ENCODE data around the gene ZGPAT.
A peak's percentile ranks its signal among the peaks of the same experiment; 100 is the strongest.

Gene ZGPAT

DNA sequence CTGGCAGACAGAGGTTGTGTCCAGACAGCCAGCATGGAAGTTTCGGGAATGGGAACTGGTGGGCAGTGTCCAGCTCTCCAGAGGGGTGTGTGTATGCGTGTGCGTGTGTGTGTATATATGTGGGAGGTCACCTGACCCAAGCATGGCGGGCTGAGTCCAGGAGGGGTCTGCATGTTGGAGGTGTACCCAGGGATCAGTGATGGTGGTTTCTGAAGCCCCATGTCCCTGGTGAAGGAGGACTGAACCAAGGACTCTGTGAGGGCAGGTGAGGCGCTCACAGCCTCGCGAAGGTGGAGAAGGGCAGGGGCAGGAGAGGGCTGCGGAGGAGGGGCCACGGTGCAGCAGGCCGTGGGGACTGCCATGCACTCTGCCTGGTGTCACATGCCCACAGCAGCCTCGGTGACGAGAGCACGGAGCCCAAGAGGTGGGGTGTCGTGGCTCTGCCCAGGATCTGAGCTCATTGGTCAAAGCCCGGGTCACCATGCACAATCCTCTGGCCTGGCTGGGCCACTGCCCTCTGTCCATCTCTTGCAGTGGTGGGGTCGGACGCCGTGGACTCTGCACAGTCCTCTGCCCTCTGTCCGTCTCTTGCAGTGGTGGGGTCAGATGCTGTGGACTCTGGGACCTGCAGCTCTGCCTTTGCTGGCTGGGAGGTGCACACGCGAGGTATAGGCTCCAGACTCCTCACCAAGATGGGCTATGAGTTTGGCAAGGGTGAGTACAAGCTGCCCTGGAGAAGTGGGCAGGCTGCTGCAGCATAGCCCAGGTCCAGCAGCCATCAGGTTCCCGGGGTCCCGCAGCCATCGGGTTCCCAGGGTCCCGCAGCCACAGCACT is 26.5 kb downstream of the ZGPAT start:
- DNase-seq: no peak

DNA sequence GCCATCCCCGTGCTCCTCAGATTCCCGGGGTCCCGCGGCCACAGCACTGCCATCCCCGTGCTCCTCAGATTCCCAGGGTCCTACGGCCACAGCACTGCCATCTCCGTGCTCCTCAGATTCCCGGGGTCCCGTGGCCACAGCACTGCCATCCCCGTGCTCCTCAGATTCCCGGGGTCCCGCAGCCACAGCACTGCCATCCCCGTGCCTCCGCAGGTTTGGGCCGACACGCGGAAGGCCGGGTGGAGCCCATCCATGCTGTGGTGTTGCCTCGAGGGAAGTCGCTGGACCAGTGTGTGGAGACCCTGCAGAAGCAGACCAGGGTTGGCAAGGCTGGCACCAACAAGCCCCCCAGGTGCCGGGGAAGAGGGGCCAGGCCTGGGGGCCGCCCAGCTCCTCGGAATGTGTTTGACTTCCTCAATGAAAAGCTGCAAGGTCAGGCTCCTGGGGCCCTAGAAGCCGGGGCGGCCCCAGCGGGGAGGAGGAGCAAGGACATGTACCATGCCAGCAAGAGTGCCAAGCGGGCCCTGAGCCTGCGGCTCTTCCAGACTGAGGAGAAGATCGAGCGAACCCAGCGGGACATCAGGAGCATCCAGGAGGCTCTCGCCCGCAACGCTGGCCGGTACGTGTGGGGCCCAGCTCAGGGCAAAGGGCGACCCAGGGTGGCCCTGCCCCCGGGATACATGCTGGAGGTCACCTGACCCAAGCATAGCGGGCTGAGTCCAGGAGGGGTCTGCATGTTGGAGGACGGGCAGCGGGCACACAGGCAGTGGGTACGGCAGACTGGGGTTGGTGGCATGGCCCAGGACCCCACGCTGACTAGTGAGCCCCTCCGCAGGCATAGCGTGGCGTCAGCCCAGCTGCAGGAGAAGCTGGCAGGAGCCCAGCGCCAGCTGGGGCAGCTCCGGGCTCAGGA is 27.4 kb downstream of the ZGPAT start:
- DNase-seq: no peak

DNA sequence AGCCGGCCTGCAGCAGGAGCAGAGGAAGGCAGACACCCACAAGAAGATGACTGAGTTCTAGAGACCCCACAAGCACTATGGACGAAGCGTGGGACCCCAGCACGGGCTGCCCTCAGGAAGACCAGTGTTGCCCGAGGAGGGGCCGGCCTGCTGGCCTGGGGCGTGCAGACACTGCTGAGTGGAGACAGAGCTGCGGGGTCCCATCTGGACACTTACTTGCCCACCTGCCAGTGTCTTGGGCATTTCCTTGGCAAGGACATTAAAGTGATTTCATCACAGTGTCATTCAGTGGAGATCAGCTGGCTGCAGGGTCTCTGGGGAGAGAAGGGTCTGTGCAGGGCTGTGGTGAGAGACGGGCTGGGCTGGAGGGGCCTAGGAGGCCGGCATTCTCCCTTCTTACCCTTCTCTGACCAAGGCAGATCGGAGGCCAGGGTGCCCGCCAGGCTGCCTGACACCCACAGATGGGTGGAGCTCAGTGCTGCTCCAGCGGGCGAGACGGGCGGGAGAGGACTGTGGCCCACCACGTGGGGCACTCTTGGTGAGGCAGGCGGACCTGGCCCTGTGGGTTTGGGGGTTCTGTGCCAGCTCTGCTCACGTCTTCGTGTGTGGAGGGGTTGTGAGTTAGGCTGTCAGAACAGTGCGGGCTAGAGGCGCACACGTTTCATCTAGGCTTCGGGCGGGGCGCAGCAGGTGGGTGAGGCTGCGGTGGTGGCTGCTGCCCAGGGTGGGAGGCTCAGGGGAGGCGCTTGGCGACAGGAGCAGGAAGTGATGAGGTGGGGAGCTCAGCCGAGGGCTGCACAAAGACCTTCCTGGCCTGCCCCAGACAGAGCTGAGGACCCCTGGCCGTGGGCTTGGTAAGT is 28.2 kb downstream of the ZGPAT start, which contains the start of gene LIME1:
LIME1 (plus strand) TSS at position 806 of the 860 bp plus-strand sequence. CDS start 886 bp downstream, outside the sequence.
- peak; percentile 60 for DNase-seq

DNA sequence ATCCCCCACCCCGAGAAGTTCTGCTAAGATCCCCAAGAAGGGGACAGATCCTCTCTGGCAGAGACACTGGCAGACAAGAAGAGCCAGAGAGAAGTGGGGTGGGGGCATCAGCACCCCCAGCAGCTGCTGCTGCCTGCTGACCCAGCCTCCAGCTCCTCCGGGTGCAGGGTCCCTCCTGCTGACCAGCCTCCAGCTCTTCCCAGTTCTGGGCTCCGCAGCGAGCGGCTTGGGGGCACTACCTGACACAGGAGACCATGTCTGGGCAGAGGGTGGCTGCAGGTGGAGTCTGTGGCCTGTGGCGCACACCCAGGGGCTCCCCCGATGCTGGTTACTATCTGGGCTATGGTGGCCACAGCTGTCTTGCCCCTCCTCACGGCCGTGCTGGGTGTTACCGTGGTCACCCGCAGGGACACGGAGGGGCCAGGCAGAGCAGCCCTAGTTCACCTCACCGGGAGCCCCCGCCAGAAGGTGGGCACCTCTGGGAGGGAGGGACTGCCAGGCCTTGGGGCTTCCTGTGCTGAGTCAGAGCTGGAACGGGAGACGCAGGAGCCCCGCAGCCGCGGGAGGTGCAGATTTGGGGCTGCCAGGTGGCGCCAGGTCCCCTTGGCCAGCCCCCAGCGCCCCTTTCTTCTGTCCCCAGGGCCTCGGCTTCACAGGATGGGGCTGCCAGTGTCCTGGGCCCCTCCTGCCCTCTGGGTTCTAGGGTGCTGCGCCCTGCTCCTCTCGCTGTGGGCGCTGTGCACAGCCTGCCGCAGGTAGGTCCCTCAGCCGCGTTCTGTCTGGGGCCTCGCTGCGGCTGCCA is 29.3 kb downstream of the ZGPAT start:
- peak; percentile 64 for DNase-seq

DNA sequence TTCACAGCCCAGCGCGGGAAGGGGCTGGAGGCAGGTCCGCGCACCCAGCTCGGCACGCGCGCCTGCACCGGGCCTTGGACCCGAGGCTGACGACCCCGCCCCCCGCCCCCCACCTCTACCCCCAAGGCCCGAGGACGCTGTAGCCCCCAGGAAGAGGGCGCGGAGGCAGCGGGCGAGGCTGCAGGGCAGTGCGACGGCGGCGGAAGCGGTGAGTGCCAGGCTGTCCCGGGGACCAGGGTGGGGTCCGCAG is 29.8 kb downstream of the ZGPAT start:
- no peak for DNase-seq

DNA sequence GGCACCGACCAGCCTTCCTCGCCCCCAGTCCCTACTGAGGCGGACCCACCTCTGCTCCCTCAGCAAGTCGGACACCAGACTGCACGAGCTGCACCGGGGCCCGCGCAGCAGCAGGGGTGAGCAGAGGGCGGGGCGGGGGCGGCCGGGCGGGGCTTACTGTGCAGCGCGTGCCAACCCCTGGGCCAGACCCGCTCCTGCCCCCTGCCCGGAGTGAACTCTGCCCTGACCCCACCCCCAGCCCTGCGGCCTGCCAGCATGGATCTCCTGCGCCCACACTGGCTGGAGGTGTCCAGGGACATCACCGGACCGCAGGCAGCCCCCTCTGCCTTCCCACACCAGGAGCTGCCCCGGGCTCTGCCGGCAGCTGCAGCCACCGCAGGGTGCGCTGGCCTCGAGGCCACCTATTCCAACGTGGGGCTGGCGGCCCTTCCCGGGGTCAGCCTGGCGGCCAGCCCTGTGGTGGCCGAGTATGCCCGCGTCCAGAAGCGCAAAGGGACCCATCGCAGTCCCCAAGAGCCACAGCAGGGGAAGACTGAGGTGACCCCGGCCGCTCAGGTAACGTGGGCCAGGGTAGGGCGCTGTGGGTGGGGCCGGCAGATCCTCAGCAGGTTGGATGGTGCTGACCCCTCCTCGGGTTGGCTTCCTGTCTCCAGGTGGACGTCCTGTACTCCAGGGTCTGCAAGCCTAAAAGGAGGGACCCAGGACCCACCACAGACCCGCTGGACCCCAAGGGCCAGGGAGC is 30.3 kb downstream of the ZGPAT start:
- DNase-seq: no peak

DNA sequence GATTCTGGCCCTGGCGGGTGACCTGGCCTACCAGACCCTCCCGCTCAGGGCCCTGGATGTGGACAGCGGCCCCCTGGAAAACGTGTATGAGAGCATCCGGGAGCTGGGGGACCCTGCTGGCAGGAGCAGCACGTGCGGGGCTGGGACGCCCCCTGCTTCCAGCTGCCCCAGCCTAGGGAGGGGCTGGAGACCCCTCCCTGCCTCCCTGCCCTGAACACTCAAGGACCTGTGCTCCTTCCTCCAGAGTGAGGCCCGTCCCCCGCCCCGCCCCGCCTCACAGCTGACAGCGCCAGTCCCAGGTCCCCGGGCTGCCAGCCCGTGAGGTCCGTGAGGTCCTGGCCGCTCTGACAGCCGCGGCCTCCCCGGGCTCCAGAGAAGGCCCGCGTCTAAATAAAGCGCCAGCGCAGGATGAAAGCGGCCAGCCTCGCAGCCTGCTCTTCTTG is 30.9 kb downstream of the ZGPAT start:
- DNase-seq: no peak

DNA sequence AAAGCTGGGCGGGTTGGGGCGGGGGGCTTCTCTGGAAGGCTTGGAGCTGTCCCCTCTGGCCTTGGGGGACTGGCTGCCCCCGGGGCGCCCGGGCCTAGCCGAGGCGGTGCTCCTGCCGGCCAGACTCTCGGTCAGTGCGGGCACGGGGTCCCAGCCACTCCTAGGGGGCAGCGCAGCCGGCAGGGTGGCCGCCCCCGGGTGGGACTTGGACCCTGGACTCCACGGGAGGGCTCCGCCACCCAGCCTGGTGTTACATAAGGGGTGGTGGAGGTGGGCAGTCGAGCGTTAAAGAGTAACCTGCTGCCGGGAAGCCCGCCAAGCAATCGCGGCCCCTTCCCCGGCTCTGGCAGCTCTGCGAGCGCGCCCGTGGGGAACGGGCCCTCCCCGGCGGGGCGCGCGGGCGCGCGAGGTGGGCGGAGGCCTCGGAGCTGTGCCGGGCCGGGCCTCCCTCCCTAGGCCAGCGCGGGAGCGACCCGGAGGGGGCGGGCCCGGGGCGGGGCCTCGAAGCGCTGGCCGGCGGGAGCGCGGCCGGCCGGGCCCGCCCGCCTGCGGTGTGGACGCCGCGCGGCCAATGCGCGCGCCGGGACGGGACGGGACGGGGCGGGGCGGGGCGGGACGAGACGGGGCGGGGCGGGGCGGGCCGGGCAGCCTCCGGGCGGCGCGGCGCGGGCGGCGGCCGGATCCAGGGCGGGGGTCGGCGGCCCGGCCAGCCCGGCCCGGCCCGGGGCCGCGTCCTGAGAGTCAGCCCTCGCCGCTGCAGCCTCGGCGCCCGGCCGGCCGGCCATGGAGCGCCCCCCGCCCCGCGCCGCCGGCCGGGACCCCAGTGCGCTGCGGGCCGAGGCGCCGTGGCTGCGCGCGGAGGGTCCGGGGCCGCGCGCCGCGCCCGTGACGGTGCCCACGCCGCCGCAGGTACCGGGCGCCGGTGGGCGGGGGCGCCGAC is 31.6 kb downstream of the ZGPAT start, which contains the start of gene SLC2A4RG:
SLC2A4RG (plus strand) TSS at position 647 of the 940 bp plus-strand sequence; CDS start at position 784, 137 bp downstream.
- DNase-seq: peak; percentile 64

DNA sequence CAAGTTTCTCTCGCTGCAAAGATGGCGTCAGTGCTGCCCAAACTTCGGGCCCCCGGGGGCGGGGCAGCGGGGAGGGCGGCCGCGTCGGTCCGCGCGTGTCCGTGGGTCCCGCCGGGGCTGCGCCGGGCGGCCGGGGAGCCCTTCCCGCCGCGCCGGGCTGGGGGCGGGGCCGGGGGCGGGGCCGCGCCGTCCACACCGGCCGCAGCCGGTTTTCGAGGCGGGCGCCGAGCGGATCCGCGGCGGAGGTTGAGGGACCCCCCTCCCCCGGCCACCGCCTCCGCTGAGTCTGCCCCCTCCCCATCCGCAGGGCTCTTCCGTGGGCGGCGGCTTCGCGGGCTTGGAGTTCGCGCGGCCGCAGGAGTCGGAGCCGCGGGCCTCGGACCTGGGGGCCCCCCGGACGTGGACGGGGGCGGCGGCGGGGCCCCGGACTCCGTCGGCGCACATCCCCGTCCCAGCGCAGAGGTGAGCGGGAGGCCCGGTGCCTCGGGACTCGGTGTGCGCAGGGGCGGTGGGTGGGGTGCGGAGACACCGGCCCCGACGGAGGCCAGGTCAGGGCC is 32.3 kb downstream of the ZGPAT start:
- DNase-seq: peak; percentile 51

DNA sequence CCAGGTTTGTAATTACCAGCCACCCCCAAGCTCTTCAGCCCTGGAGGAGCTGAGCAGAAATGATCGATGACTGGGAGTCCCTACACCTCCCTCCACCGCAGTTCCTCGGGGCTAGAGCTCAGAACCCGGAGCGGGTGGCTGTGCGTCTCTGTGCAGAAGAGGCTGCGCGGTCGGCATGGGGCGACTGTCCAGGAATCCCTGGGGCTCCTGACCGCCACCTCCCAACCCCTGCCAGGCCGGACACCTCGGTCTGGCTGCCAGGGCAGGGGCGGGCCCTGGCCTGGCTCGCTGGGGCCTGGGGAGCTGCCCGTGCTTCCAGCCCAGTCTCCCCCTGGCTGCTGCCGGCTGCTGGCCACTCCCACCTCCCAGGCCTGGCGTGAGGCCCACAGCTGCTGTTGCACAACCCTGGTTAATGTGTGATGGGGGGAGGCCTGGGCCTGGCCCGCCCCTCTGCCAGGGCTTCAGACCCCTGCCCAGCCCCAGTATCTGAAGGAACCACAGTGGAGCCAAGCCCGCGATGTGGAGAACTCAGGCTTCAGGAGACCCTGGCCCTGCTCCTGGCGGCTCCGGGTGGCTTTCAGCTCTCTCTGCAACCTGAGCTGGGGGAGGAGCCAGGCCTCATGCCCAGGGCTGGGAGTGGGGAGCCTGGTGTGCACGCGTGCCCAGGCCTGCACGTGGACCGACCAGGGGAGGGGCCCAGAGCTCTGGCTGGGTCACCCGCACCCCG is 33.0 kb downstream of the ZGPAT start:
- DNase-seq: no peak

DNA sequence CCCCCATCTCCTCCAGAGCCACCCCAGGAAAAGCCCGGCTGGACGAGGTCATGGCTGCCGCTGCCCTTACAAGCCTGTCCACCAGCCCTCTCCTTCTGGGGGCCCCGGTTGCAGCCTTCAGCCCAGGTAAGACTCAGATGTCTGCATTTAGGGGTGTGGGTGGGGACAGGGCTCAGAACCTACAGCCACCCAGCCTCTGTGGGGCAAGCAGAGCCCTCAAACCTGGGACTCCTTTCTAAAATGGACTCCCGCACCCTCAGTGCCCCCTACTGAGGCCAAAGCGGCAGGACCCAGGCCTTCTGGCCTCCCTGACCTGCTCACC is 33.5 kb downstream of the ZGPAT start:
- DNase-seq: no peak

DNA sequence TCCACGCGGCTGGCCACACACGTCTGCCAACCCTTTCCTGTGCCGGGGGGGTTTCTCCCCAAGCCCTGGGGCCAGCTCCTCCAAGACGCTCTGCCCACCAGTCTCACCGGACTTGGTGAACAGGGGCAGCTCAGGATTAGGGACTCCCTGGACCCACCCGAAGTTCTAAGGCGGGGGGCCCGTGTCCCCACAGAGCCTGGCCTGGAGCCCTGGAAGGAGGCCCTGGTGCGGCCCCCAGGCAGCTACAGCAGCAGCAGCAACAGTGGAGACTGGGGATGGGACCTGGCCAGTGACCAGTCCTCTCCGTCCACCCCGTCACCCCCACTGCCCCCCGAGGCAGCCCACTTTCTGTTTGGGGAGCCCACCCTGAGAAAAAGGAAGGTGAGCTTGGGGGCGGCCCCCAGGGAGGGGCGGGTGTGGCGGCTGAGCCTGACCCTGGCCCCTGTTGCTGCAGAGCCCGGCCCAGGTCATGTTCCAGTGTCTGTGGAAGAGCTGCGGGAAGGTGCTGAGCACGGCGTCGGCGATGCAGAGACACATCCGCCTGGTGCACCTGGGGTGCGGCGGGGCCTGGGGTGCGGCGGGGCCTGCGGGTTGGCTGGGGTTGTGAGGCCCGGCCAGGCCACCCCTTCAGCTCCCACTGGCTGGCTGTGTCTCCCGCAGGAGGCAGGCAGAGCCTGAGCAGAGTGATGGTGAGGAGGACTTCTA is 34.0 kb downstream of the ZGPAT start:
- DNase-seq: no peak

DNA sequence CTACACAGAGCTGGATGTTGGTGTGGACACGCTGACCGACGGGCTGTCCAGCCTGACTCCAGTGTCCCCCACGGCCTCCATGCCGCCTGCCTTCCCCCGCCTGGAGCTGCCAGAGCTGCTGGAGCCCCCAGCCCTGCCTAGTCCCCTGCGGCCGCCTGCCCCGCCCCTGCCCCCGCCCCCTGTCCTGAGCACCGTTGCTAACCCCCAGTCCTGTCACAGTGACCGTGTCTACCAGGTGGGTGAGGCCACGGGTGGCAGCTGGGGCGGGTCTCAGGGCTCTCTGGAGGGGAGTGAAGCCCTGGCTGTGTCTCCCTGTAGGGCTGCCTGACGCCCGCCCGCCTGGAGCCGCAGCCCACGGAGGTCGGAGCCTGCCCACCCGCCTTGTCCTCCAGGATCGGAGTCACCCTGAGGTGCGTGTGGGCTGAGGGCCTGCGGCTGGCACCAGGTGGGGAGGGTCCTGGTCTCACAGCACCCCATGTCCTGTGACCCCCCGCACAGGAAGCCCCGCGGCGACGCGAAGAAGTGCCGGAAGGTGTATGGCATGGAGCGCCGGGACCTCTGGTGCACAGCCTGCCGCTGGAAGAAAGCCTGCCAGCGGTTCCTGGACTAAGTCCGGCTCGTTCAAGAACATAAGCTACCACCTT is 34.7 kb downstream of the ZGPAT start:
- DNase-seq: no peak

DNA sequence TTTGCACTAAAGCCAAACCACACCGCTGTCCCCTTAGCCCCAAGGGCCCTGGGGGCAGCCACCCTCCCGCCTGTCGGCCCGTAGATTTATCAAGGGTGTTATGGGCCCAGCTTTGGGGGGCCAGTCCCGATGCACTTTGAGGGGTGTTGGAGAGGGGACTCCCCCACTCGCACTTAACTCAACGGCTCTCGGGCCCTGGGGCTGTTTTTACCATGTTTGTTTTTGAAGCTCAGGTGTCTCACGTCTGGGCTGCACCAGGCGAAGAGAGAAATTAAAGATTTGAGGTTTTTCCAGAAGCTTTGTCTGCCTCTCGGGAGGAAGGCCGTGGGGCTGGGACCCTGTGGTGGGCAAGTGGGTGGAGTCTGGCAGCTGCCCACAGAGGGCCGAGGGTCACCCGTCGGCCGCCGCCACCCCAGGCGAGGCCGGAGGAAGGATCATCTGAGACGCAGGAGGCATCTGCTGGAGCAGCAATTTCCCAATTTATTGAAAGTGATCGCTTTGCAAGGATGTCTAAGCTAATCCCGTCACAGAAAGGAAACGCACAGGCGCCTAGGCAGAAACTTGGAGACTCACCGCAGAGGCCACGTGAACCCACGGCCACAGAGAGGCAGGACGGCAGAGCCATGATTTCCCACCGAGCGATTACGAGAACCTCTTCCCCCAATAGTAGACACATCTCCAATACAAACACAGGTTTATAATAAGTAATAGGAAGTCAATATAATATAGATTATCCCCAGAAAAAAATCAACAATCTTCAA is 35.6 kb downstream of the ZGPAT start:
- DNase-seq: no peak

DNA sequence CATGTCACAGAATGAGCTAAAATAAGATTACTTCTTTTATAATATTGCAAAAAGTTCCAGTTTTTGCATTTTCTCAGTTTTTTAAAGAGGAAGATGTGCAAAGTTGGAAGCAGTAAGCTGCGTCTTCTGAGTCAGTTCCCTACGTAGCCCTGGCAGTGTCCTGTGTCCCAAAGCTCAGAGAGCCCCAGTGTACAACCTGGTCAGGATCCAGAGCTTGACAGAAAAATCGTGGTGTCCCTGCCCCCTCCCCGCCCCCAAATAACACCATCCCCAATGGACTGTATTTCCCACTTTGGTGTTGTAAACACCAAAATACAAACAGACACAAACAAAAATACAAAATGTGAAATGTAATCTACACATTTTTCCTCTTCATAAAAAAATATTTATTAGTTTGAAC is 36.3 kb downstream of the ZGPAT start:
- no peak for DNase-seq

DNA sequence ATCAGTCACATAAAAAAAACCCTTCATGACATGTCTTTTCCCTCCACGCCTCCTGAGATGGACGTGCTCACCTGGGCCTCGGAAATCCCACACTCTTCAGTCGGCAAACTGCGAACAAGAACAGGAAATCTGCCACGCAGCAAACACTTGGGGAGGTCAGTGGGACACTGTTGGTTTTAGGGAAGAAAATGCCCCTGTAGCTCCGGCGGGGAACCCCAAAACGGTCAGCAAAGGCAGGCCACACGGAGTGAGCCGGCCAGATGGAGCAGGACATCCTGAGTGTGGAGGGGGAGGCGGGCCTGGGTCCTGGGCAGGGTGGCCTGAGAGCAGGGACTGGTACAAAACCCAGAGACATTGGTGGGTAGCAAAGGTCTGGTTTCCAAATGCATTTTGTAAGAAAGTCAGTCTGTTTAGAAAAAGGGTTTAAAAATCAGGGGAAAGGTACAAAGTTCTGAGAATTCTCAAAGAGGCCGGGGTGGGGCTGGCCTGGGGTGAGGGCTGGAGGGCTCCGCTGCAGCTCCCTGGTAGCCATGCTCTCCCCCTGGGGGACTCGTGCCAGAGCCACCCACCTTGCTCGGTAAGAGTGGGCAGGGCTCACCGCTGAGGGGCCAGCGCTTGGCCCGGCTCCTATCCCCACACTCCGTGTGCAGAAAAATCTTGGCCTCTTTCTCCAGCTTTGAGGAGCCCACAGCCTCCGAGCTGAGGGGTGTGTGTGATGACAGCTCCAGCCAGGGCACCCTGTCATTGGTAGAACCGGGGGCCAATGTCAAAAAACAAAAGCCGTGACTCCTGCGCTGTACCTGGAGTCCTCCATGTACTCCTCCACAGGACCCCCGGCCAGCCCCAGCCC is 37.0 kb downstream of the ZGPAT start:
- DNase-seq: no peak

Measured in activated CD4-positive, CD25-positive, alpha-beta regulatory T cell treated with anti-CD3 and anti-CD28 coated beads, Interleukin-2, amount 50 U/mL, for 72 hours (primary cell).